Activated CD4-positive, alpha-beta T cell treated with anti-CD3 and anti-CD28 coated beads, Interleukin-10, Interleukin-2, amounts not matched to agents 100 ng/mL and 50 ng/mL, durations not matched to agents 16 hours and 8 hours (primary cell): Measurements from ENCODE around the gene RSRC2.
A peak's percentile ranks its signal among the peaks of the same experiment; 100 is the strongest.
"Not testable (repeated sequence)": the region's sequence is repeated elsewhere in the genome, so short reads cannot be mapped to it uniquely, and the experiment has no call there.

Experiments
- DNase-seq: peaks from one replicate; pipeline ENCODE4 v3.0.0-alpha.2; 2020

RSRC2 gene

DNA sequence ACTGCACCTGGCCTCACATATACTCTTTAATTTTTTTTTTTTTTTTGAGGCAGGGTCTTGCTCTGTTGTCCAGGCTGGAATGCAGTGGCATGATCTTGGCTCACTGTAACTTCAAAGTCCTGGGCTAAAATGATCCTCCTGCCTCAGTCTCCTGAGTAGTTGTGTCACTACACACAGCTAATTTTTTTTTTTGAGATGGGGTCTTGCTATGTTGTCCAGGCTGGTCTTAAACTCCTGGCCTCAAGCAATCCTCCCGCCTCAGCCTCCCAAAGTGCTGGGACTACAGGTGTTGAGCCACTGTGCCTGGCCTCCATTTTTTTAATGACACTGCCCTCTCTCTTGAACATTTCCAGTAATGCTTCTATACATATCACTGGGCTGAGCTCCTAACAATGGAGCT is 42.4 kb downstream of the RSRC2 start:
- not testable (repeated sequence) for DNase-seq

DNA sequence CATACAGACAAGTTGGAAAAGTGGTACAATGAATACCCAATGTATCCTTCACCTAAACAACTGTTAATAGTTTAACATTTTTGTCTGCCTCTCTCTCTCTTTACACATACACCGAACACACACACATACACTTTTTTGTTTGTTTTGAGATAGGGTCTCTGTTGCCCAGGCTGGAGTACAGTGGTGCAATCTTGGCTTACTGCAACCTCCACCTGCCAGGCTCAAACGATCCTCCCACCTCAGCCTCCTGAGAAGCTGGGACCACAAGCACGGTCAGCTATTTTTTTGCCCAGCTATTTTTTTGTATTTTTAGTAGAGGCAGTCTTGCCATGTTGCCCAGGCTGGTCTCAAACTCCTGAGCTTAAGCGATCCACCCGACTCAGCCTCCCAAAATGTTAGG is 42.8 kb downstream of the RSRC2 start:
- DNase-seq, result no peak

DNA sequence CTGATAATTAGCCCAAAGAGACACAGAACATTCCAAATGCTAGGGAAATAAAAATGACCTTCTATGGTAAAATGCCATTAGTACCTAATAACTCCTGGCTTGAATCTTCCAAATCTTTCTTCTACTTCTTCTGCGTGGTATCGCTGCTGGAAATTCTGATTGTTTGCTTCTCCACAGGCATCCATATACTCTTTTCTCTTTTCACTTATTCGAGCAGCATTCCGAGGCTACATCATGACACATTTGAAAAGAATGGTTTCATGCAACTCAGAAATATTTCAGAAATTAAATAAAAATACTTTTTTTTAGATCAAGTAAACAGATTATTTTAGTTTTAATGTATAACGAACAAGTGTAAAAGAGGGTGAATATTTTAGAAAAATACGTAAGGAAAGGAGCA is 44.9 kb downstream of the RSRC2 start:
- no peak for DNase-seq

DNA sequence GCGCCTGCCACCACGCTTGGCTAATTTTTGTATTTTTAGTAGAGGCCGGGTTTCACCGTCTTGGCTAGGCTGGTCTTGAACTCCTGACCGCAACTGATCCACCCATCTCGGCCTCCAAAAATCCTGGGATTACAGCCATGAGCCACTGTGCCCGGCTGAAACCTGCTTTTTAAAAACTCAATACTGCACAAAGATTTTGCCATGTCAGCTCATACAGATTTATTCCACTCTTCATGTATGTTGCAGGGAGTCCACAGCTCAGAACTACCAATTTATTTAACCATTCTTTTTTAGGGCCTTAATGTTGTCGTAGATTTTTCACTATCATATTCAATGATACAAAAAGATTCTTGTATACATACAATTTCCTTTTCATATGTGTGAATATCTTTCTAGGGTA is 46.0 kb downstream of the RSRC2 start:
- no peak for DNase-seq

DNA sequence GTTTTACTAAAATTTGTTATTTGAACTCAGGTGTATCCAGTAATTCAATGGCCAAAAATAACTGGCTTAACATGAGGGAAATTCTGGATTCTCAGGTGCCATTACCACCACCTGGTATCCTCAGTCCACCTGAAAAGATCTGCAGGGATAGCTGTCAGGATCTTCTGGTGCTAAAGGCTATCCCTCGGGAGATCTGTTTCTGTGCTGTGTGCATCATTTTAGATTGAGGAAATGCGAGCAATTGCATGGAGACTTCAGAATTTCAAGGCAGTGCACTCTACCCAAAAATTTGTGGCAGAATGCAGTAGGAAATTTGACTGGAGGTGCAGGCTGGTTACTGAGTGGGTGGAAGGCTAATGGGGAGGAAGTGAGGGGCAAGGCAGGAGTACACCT is 52.4 kb downstream of the RSRC2 start:
- no peak for DNase-seq

DNA sequence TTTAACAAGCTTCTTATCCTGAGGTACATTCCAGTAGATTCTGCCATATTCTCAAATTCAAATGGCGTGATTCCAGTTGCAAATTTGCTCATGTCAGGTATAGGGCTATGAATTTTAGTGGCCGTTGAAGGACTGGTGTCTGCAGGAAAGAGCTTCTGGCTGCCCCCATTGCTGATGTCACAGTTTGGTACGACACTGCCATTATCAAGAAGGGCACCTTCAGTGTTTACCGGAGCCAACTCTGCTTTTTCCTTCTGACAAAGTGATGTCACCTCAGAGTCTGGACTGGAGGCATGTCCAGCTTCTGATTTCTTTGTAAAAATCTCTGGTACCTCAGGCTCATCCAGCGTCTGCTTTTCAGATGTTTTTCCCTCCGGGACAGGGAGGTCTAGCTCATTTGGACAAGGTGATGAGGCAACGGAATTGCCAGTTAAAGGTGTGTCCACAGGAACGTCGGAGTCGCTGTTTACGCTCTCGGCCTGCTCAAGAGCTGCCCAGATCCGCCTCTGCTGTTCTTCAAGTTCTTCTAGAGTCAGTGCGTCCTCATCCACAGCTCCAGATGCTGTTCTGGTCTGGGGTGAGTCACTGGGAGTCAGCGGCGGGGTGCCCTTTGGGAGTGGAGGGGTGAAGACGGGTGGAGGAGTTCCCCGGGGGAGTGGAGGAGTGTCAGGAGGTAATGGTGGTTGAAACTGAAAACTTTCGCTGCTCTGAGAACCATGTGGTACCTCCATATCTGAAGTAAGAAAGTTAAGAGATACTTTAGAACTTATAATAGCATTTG is 53.0 kb downstream of the RSRC2 start:
- peak; percentile 61 for DNase-seq

DNA sequence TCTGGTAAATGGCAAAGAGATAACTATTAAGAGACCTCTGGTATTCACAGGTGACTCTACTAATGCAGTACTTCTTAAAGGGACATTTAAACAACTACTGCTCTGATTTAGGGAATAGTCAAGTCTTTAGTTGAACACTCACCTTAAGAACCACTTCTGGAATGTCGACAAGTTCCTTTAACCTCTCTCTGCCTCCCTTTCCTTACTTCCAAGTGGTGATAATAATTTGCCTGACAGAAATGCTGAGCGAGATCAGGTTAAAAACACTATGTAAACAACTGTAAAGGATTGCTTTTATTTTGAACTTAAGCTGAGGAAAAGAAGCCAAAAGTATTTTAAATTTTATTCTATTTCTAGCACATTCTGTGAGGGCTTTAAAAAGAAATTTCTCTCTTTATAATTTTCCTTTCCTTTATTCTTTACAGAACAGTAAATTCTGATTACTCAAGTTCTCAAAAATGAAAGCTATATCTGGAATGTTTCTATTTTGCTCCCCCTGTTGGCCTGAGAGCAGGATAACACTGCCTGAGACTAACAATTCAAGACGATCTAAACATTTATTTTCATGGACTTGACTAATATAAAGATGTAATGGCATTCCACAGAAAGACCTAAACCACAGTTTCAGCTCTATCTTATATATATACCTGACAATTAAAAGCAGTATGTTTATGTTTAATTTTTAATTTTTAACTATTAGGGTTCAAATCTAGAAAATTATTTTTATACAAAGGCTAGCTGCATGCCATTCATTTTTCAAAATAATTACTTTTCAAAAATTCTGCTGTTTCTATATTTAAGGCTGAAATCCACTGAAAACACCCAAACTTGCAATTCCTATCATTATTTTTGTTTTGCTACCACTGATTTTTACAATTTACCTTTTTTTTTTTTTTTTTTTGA is 55.2 kb downstream of the RSRC2 start:
- DNase-seq, result peak; percentile 60

DNA sequence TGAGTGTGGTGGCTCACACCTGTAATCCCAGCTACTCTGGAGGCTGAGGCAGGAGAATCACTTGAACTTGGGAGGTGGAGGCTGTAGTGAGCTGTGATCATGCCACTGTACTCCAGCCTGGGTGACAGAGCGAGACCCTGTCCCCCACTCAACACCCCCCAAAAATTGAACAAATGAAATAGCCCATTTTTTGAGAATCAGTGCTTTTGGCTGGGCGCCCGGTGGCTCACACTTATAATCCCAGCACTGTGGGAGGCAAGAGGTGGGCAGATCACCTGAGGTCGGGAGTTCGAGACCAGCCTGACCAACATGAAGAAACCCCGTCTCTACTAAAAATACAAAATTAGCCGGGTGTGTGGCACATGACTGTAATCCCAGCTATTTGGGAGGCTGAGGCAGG is 56.2 kb downstream of the RSRC2 start:
- DNase-seq, result not testable (repeated sequence)

DNA sequence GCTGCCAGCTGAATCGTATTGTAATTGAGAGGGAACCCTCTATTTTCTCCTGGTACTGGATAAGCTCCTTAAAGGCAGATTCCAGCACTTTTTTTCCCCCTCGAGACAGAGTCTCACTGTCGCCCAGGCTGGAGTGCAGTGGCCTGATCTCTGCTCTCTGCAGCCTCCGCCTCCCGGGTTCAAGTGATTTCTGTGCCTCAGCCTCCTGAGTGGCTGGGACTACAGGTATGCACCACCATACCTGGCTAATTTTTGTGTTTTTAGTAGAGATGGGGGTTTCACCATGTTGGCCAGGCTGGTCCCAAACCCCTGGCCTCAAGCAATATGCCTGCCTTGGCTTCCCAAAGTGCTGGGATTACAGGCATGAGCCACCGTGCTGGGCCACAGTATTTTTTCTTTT is 56.9 kb downstream of the RSRC2 start:
- DNase-seq, result not testable (repeated sequence)

DNA sequence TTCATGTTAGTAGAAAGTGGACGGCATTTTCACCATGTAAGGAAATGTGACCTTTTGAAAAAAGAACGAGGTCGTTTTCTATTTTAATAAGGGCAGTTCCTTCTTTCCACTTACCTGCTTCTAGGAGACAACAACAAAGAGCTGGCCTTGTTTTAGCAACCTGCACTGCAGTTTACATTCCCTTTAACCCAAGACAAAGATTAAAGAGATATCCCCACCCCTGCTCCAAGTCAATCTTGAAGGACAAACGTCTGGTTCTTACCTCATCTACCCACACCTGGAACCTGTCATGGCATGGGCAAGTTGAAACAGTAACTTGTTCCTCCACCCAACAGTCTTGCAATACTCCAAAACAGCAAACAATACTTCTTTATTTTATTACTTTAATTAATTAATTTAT is 58.8 kb downstream of the RSRC2 start:
- no peak for DNase-seq

DNA sequence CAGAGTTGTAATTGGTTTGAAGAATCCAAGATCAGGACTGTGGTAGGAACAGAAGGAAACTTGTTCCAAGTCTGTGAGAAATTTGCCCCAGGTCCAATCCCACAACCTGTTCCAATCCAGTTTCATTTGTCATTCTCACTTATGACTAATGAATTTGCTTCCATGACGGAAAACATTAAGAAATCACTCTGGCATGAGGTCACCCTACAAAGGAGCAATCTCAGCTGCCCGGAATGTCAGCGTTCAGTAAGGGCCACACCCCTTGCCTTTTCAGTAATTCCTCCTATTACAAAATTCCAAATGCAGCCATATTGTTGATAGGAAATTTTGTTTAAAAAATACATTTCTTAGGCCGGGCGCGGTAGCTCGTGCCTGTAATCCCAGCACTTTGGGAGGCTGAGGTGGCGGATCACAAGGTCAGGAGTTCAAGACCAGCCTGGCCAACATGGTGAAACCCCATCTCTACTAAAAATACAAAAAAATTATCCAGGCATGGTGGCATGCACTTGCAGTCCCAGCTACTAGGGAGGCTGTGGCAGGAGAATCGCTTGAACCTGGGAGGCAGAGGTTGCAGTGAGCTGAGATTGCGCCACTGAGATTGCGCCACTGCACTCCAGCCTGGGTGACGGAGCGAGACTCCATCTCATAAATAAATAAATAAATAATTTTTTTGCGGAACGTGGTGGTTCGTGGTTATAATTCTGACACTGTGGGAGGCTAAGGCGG is 62.3 kb downstream of the RSRC2 start:
- DNase-seq, result not testable (repeated sequence)

DNA sequence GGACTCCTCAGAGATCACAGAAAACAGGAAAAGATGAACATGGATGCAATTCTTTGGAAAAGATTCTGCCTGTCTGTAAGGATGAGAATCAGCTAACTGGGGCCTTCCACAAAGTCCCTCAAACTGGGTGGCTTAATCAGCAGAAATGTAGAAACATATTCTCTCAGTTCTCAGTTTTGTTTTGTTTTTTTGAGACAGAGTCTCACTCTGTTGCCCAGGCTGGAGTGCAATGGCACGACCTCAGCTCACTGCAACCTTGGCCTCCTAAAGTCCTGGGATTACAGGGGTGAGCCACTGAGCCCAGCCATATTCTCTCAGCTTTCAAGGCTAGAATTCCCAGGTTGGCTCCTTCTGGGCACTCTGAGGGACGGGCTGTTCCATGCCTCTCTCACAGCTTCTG is 66.1 kb downstream of the RSRC2 start:
- DNase-seq, result no peak

DNA sequence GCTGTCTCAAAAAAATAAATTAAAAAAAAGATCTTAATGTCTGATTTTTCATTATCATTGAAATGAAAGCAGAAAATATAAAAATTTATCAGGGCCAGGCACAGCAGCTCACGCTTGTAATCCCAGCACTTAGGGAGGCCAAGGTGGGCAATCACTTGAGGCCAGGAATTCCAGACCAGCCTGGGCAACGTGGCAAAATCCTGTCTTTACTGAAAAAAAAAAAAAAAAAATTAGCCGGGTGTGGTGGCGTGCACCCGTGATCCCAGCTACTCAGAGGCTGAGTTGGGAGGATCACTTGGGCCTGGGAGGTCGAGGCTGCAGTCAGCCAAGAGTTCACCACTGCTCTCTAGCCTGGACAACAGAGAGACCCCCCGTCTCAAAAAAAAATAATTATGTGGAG is 66.7 kb downstream of the RSRC2 start:
- DNase-seq, result no peak

DNA sequence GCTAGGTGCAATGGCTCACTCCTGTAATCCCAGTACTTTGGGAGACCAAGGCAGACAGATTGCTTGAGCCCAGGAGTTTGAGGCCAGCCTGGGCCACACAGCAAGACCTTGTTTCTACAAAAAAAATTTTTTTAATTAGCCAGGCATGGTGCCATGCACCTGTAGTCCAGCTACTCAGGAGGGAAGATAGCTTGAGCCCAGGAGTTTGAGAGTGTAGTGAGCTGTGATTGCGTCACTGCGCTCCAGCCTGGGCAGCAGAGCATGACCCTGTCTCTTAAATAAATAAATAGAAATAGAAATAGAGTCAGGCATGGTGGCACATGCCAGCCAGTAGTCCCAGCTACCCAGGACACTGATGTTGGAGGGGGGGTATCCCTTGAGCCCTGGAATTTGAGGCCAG is 67.5 kb downstream of the RSRC2 start:
- no peak for DNase-seq

DNA sequence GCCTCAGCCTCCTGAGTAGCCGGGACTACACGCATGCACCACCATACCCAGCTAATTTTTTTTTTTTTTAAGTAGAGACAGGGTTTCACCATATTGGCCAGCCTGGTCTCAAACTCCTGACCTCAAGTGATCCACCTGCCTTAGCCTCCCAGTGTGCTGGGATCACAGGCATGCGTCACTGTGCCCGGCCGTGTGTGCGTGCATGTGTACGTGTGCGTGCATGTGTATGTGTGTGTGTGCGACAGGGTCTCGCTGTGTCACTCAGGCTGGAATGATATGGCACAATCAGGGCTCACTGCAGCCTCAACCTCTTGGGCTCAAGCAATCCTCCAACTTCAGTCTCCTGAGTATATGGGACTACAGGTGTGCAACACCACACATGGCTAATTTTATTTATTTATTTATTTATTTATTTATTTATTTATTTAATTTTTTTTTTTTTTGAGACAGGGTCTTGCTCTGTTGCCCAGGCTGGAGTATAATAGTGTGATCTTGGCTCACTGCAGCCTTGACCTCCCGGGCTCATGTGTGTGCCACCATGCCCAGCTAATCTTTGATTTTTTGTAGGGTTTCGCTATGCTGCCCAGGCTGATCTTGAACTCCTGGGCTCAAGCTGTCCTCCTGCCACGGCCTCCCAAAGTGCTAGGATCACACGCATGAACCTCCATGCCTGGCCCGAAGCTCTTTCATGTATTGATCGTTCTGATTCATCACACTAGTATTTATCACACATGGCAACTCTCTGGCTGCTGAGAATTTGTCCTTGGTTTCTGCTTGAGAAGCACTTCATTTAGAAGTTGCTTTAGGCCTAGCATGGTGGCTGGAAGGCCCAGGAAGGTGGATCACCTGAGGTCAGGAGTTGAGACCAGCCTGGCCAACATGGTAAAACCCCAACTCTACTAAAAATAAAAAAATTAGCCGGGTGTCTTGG is 68.4 kb downstream of the RSRC2 start:
- no peak for DNase-seq

DNA sequence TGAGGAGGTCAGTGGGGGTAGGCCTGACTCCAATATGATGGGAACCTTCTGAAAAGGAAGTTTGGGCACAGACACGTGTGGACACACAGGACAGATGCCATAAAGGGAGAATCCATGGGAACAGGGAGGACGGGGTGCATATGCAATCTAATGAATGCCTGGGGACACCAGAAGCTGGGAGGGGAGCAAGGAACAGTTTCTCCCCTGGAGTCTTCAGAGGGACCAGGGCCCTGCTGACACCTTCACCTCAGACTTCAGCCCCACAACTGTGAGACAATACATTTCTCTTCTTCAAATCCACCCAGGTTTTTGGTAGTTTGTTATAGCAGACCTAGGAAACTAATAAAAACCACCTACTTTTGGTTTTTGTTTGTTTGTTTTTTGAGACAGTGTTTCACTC is 69.1 kb downstream of the RSRC2 start:
- no peak for DNase-seq

DNA sequence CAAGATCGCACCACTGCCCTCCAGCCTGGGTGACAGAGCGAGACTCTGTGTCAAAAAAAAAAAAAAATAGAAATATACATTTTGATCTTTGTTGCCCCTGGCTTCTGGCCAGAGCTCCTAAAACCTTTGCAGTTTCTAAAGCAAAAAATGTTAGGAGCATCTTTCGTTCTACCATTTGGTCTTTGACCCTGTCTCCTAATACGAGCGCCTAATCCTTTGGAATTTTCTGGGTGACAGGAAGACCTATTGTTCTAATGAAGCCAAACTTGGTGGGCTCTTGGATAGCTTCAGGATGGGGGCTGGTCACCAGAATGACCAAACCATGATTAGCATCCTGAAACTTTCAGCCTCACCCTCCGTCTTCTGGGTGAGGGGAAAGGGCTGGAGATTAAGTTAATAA is 72.0 kb downstream of the RSRC2 start:
- no peak for DNase-seq

DNA sequence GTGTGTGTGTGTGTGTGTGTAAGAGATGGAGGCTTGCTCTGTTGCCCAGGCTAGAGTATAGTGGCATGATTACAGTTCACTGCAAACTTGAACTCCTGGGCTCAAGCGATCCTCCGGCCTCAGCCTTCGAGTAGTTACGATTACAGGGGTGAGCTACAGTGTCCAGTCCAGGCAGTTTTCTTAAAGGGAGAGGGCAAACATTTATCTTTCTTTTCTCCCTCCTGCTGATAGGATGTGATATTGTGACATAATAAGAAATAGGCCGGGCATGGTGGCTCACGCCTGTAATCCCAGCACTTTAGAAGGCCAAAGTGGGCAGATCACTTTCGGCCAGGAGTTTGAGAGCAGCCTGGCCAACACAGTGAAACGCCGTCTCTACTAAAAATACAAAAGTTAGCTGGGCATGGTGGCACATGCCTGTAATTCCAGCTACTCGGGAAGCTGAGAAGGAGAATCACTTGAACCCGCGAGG is 72.5 kb downstream of the RSRC2 start:
- no peak for DNase-seq
